ACHN (cell line): ENCODE data around the gene PYCR2.
A peak's percentile ranks its signal among the peaks of the same experiment; 100 is the strongest.

ENCODE experiments used
- DNase-seq: peaks from one replicate; pipeline ENCODE4 v3.0.0-alpha.2; 2015
- in situ Hi-C: cut with HindIII; loops from 2 replicates; pipeline ENCODE4 v1.10.0; 2017; ENCODE audit warnings: low sequenced_read_pairs, low pct_ligation_motif_present, low pct_unique_long_range_greater_than_20kb

PYCR2 gene

GRCh38 chr1:225883616-225884265 is 40.3 kb downstream of the PYCR2 start:
- DNase-seq = no peak
- in situ Hi-C loops = no loop called here

DNA sequence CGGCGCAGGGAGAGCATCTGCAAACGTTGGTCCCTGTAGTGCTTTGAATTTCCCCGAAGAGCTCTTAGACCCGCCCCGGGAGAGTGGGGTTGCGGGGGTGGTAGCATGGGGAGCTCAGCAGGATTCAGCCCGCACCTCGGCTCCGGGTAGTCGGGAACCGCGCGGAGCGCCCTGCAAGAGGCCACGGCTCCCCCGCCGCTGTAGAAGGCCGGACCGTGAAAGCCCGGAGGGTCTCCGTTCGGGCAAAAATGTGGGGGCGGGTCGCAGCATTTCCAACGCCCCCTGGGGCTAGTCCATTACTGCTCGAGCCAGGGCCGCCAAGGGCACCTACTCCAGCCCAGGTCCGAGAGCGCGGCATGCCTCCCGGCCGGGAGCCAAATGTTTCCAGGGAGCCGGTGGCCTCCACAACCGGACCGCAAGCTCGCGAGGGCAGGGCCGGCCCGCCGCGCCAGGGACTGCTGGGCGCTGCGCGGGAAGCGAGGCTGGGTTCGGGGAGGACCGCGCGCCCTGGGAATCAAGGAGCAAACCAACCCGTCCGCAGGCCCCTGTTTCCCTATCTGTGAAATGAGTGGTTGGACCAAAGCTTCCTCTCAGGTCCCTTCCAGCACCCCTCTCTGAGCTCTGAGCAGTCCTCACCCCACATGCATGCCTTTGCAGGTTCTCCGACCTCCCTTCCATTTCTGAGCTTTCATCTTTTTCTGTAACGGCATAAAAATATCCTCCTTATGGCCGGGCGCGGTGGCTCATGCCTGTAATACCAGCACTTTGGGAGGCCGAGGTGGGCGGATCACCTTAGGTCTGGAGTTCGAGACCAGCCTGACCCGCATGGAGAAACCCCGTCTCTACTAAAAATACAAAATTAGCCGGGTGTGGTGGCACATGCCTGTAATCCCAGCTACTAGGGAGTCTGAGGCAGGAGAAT is 41.1 kb downstream of the PYCR2 start:
- in situ Hi-C loops = no loop called here
- DNase-seq = peak; percentile 70

DNA sequence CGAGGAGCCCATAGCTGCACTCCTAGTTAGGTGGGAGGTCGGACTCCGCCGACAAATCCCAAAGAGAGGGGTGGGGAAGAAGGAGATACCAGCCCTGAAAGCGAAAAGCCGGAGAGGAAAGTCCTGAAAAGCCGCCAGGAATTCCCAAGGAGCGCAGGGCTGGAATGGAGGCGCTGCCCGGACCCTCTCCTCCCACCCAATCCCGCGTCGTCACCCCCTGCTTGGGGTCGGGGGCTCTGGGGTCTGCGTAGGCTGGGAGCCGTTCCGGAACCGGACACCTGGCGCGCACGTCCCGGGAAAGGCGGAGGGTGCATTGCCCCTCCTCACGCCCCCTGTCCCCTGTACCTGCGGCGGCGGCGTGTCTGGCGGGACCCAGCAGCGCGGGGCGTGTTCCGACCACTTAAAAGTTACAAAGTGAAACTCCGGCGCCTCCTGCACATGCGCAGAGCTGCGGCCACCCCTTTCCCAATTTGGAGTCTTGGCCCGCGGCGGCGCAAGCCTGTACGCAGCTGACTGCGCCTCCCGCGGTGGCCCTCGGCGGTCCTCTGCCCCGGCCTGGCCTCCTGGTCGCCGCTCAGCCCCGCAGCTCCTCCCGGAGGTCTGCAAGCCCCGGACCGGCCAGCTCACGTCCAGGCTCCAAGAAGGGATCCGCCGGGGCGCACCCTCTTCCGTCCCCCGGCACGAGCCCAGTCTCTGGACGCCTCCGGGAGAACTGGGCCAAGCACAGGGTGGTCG is 41.9 kb downstream of the PYCR2 start, which contains the start of gene TMEM63A:
Gene TMEM63A, minus strand, starts transcription at position 422 of the 735 bp plus-strand sequence. CDS start 4,800 bp downstream, outside the sequence.
- peak; percentile 88 for DNase-seq
- in situ Hi-C loops = no loop called here

DNA sequence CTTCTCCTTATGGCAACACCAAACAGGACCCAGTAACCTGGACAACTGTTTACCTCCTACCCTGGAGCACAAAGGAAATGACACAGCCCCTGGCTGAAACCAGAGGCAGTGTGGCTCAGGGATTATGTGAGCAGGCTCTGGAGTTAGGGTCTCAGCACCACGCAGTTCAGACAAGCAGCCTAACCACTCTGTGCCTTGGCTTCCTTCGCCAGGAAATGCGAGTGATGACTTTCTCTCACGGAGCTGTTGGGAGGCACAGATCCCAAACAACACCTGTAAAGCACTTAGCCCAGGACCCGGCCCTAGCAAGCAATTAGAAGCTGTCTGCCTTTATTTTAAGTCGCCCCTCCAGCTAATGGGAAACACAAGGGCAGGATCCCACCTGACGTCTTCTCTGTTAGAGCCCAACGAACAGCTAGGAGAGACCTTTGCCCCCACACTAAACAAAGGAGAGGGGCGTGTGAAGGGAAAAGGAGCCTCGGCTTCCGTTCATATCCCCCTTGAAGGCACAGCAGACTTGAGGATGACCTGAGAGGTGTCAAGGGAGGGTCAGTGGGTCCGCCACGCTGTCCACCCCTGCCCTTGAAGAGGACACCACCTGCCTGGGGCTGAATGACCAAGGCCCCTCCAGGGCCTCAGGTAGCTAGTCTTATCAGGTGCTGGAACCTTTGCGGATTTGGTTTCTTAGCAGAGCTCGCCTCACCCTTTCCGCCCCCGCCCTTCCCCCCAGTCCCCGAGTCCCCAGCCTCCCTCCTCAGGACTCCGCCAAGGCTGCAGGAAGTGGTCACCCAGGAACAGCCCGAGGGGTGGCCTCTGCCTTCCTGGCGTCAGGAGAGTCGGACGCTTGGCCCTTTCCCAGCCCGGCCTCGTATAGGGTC is 42.7 kb downstream of the PYCR2 start:
- in situ Hi-C loops = no loop called here
- DNase-seq = peak; percentile 38

DNA sequence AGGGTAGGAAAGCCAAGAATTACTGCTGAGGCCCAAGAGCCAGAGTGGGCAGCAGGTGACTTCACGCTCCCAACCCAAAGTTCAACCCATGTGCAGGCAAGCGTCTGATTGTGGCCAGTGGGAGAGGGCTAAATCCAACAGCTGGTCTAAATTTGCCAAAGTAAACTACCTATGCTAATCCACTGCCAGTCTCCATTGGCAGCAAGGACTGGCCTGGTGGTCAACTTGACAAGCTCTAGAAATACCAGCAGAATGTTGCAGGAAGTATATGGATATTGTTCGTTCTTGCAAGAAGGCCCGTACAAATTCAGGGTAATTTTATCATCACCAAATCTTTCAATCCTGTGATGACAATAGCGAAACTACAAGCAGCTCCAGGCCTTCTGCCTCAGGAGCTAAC is 43.4 kb downstream of the PYCR2 start:
- in situ Hi-C loops = no loop called here
- DNase-seq = no peak

DNA sequence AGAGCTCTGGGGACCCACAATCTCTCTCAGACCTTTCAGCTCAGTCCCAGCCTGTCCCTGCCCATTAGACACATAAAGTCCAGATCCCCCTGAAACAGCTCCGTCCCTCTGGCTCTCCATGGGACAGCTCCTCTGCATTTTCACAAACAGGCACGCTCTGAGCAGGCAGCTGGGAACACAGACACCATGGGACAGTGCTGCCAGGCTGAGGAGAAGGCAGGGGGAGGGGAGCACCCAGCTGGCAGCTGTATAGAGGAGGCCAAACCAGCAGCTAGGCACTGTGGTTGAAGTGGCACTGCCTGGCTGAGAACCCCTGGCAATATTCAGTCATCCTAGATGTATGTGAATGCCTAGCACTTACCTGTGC is 43.8 kb downstream of the PYCR2 start:
- in situ Hi-C loops = no loop called here
- DNase-seq = no peak

DNA sequence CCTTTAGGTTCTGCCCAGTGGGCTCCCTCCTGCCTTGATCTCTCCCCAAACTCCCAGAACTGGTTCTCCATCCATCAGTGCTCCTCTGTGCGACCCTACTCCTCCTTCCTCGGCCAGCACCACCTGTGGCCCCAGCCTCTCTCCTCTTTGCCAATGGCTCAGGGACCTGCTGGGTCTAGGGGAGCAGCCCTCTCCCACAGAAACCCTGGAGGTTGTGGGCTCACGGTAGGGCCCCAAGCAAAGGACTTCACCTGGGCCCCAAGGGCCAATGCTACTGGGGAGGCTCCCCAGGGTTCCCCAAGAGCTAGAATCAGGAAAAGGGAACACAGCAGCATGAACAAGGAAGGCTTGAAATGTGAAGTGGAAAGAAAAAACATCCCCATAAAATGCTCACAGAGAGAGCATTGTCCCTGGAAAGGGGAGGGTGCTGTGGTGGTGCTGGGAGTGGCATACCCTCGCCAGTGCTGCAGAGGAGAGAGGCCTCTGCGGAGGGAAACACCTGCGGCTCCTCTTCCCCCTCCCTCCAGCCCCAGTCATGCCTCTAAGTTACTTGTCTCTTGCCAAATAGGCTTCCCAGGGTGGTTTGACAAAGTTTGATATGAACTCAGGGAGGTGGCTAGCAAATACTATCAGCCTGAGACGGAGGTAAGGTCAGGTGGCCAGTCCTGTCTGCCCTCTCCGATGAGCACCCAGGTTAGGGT is 44.4 kb downstream of the PYCR2 start:
- no peak for DNase-seq
- in situ Hi-C loops = no loop called here

- in situ Hi-C loops = no loop called here
- DNase-seq = no peak
Observed at GRCh38 chr1:225878282-225878681, 45.8 kb downstream of the PYCR2 start.

- in situ Hi-C loops = no loop called here
- DNase-seq = peak; percentile 41
Observed at GRCh38 chr1:225877580-225877979, 46.5 kb downstream of the PYCR2 start.

GRCh38 chr1:225876900-225877510 is 47.0 kb downstream of the PYCR2 start:
- DNase-seq = no peak
- in situ Hi-C loops = no loop called here

DNA sequence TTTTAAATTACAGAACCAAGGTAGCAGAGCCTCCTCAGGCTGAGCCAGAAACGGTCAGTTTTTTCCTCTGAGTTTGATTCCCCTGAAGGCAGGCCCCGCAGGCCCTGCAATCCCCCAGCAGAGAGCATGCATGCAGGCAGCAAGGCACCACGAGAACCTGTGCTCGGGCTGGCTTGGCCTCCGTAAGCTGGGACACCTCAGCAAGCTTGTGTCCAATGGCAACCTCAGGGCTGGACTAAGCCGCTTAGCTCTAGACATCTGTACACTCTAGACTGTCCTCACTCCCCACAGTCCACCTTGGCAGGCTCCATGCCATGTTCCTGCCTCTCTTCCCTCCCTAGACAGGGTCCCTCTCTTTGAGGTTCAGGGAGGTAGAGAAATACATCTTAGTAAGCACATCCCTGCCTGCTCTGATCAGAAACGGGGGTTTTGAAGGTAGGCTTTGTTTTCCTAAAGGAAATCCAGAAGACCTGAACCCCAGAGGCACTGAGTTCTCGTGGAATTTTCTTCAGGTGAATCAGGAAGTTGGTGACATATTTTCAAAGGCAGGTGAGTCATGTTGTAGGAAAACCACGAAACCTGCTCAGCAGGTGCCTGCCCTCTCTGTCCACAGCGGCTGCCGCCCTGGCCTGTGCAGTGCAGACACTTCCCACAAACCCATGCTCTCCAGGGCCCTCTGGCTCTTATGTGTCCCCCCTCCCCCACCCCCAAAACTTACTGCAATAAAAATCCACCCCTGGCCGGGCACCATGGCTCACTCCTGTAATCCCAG is 48.8 kb downstream of the PYCR2 start:
- in situ Hi-C loops = no loop called here
- DNase-seq = no peak

GRCh38 chr1:225874431-225874830 is 49.6 kb downstream of the PYCR2 start:
- in situ Hi-C loops = no loop called here
- DNase-seq = no peak

GRCh38 chr1:225873281-225873850 is 50.7 kb downstream of the PYCR2 start:
- DNase-seq = no peak
- in situ Hi-C loops = no loop called here

GRCh38 chr1:225872075-225872430 is 52.0 kb downstream of the PYCR2 start:
- in situ Hi-C loops = no loop called here
- DNase-seq = no peak

DNA sequence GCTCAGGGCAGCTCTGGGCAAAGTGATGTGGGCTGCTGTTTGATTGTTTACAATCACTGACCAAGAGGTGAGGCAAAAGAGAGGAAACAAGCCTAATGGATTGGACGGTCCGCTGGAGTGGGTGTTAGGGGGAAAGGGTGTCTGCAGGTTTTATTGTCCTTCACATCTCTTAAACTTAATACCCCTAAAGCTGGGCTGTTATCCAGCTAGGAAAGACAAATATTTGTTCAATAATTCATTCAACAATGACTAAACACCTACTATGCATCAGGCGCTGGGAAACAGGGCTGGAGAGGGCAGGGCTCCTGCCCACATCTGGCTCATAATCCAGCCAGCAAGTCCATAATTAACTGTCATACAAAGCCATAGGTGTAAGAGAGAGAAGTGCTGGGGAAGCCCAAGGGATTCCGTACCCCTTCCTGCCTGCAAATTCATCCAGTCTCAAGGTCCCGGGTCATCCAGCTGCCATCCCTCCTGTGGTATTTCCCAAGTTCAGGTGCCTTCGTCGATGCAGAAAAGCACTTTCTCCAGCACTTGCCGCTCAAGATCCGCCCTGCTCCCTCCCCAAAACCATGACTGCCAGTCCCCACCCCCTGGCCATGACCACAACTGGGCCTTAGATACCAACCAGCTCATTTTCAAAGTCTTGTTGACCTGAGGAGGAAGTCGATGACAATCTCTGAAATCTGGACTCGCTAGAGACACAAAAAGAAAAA is 52.5 kb downstream of the PYCR2 start:
- no peak for DNase-seq

DNA sequence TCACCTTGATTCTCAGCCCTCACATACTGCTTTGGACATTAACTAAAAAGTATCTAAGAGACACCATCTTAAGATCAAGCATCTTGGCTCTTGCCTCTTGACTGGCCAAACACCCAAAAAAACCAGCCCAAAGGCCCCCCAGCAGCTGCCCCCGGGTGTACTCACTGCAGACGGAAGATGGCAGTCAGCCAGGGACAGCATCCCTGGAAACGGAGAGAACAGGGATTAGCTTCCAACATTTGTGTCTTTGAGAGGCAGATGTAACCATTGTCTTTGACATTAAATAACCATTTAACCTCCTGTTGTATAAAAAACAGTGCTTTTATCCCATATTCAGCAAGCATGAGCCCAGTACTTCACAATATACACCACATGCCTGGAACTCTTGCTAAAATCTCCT is 53.1 kb downstream of the PYCR2 start:
- no peak for DNase-seq
- in situ Hi-C loops = no loop called here

More for the DNA sequence above, 52.5 kb downstream of the PYCR2 start:
- in situ Hi-C loops = no loop called here
